Measurements from ENCODE around the gene TROAP. TPM values are rescaled to one million over a fixed set of nuclear protein-coding genes. Genes with fewer than 3 reads are reported as not detected.

Gene TROAP
- total RNA-seq, 4 donors from 2014 or later: 4.0 to 14.6 (median 5.9) TPM

- TF ChIP-seq EP300 (IDR thresholded peaks at IDR 0.05) (no peak), POLR2A (IDR thresholded peaks at IDR 0.05) (no peak)
- TF ChIP-seq, protein P1, sequence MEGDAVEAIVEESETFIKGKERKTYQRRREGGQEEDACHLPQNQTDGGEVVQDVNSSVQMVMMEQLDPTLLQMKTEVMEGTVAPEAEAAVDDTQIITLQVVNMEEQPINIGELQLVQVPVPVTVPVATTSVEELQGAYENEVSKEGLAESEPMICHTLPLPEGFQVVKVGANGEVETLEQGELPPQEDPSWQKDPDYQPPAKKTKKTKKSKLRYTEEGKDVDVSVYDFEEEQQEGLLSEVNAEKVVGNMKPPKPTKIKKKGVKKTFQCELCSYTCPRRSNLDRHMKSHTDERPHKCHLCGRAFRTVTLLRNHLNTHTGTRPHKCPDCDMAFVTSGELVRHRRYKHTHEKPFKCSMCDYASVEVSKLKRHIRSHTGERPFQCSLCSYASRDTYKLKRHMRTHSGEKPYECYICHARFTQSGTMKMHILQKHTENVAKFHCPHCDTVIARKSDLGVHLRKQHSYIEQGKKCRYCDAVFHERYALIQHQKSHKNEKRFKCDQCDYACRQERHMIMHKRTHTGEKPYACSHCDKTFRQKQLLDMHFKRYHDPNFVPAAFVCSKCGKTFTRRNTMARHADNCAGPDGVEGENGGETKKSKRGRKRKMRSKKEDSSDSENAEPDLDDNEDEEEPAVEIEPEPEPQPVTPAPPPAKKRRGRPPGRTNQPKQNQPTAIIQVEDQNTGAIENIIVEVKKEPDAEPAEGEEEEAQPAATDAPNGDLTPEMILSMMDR (IDR thresholded peaks at IDR 0.05): peak; percentile 41 to 84
- H3K36me3 ChIP-seq: no peaks in the 10 kb centered on the region
- 18% methylated on average over 25 of the region's 54 CpGs for WGBS
- peaks cover 56% of the 10 kb centered on the region for H3K27me3 ChIP-seq
- peaks cover 43% of the 10 kb centered on the region for H3K4me1 ChIP-seq
- H3K4me3 ChIP-seq: peak overlapping the region; percentile 44
- H3K27ac ChIP-seq: no peak overlapping the region
- peak in 1 of 2 donors; percentile 61 for DNase-seq (ENCODE audit: low spot score in 2 of 2)
- no peaks in the 10 kb centered on the region for H3K9me3 ChIP-seq
These were observed 26.8 kb upstream of the TROAP start for GRCh38 chr12:49296034-49296835.

DNA sequence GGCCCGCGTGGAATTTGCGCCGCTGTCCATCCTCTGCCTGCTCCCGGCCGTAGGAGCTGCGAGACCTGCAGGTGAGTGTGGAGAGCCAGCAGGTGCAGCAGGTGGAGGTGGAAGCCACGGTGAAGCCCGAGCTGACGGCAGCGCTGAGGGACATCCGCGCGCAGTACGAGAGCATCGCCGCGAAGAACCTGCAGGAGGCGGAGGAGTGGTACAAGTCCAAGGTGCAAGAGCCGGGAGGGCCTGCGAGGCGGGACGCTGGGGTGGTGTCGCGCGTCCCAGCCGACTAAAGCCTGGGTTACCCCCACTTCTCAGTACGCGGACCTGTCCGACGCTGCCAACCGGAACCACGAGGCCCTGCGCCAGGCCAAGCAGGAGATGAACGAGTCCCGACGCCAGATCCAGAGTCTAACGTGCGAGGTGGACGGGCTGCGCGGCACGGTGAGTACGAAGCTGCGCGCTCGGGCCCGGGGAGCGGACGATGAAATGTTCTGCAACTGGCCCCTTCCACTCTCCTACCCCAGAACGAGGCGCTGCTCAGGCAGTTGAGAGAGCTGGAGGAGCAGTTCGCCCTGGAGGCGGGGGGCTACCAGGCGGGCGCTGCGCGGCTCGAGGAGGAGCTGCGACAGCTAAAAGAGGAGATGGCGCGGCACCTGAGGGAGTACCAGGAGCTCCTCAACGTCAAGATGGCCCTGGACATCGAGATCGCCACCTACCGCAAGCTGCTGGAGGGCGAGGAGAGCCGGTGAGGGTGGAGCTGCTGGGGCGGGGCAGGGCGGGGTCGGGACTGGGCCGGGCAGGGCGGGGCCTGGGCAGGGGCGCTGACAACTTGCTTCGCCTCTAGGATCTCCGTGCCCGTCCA is 26.0 kb upstream of the TROAP start:
- WGBS: 3% methylated on average over 35 of the region's 77 CpGs
- H3K27me3 ChIP-seq: peaks cover 56% of the 10 kb centered on the region
- peaks cover 43% of the 10 kb centered on the region for H3K4me1 ChIP-seq
- H3K27ac ChIP-seq: no peak overlapping the region
- DNase-seq (ENCODE audit: low spot score in 2 of 2): no peak
- TF ChIP-seq POLR2A (IDR thresholded peaks at IDR 0.05): no peak
- TF ChIP-seq, protein P1 (IDR thresholded peaks at IDR 0.05): no peak
- no peak for TF ChIP-seq EP300 (IDR thresholded peaks at IDR 0.05)
- no peak for TF ChIP-seq POLR2AphosphoS5 (IDR thresholded peaks at IDR 0.05)
- peak overlapping the region; percentile 44 for H3K4me3 ChIP-seq
- no peaks in the 10 kb centered on the region for H3K36me3 ChIP-seq
- no peaks in the 10 kb centered on the region for H3K9me3 ChIP-seq

- TF ChIP-seq, protein P1 (IDR thresholded peaks at IDR 0.05): no peak
- TF ChIP-seq POLR2AphosphoS5 (IDR thresholded peaks at IDR 0.05) (no peak), EP300 (IDR thresholded peaks at IDR 0.05) (no peak)
- H3K4me1 ChIP-seq: peaks cover 41% of the 10 kb centered on the region
- H3K27me3 ChIP-seq: peaks cover 56% of the 10 kb centered on the region
- no peak overlapping the region for H3K27ac ChIP-seq
- DNase-seq (ENCODE audit: low spot score in 2 of 2): no peak
- no peaks in the 10 kb centered on the region for H3K36me3 ChIP-seq
- peak overlapping the region; percentile 44 for H3K4me3 ChIP-seq
- H3K9me3 ChIP-seq: no peaks in the 10 kb centered on the region
- 20% methylated on average over 8 of the region's 8 CpGs for WGBS
These were observed 25.4 kb upstream of the TROAP start for GRCh38 chr12:49297695-49298060.

DNA sequence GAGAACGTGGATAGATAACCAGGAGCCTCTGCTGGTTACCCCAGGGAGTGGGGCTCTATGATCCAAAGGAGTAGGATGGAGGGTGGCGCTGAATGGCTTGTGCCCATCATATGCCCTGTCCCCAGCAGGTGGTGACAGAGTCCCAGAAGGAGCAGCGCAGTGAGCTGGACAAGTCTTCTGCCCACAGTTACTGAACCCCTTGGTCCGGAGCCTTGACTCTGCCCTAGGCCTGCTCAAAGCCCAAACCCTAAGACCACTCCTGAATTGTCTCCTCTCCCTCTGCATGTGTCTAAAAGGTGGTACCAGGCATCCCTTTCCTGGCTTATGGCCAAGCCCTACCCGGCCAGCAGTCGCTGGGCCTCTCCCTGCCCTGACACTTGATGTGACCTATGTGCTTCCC is 24.9 kb upstream of the TROAP start:
- peaks cover 60% of the 10 kb centered on the region for H3K27me3 ChIP-seq

More for the DNA sequence above, 24.9 kb upstream of the TROAP start:
- Histone ChIP-seq H3K4me1 (peaks cover 36% of the 10 kb centered on the region), H3K36me3 (no peaks in the 10 kb centered on the region), H3K27ac (no peak overlapping the region), H3K9me3 (no peaks in the 10 kb centered on the region), H3K4me3 (no peak overlapping the region)
- TF ChIP-seq EP300 (IDR thresholded peaks at IDR 0.05): no peak
- TF ChIP-seq, protein P1 (IDR thresholded peaks at IDR 0.05): no peak
- no peak for DNase-seq (ENCODE audit: low spot score in 2 of 2)
- 66% methylated on average over 6 of the region's 6 CpGs for WGBS

All from suprapubic skin (tissue), 4 donors.